ENCODE results near the gene UBXN10. TPM values are rescaled to one million over a fixed set of nuclear protein-coding genes. Genes with fewer than 3 reads are reported as not detected.

The UBXN10 gene
- total RNA-seq, 1 donor, result not detected

- TF ChIP-seq CTCF (IDR thresholded peaks at IDR 0.05; ENCODE audit: insufficient read depth, low read depth, low read length), result no peak
- no peak overlapping the region for H3K4me3 ChIP-seq (ENCODE audit: low read depth, low read length)
- DNase-seq (ENCODE audit: low read depth), result no peak
Measured at GRCh38 chr1:20188455-20188817, 2.5 kb downstream of the UBXN10 start.

- H3K4me3 ChIP-seq (ENCODE audit: low read depth, low read length), result no peak overlapping the region
- no peak for TF ChIP-seq CTCF (IDR thresholded peaks at IDR 0.05; ENCODE audit: insufficient read depth, low read depth, low read length)
- no peak for DNase-seq (ENCODE audit: low read depth)
Measured at GRCh38 chr1:20189664-20190063, 3.8 kb downstream of the UBXN10 start.

- H3K4me3 ChIP-seq (ENCODE audit: low read depth, low read length), result no peak overlapping the region
- DNase-seq (ENCODE audit: low read depth), result no peak
- no peak for TF ChIP-seq CTCF (IDR thresholded peaks at IDR 0.05; ENCODE audit: insufficient read depth, low read depth, low read length)
Measured at GRCh38 chr1:20190256-20191160, 4.6 kb downstream of the UBXN10 start.

GRCh38 chr1:20191266-20191825 lies 5.5 kb downstream of the UBXN10 start:
- DNase-seq (ENCODE audit: low read depth), result no peak
- TF ChIP-seq CTCF (IDR thresholded peaks at IDR 0.05; ENCODE audit: insufficient read depth, low read depth, low read length), result no peak
- H3K4me3 ChIP-seq (ENCODE audit: low read depth, low read length), result no peak overlapping the region

GRCh38 chr1:20192364-20192763 lies 6.5 kb downstream of the UBXN10 start:
- H3K4me3 ChIP-seq (ENCODE audit: low read depth, low read length), result no peak overlapping the region
- no peak for TF ChIP-seq CTCF (IDR thresholded peaks at IDR 0.05; ENCODE audit: insufficient read depth, low read depth, low read length)
- peak; percentile 12 for DNase-seq (ENCODE audit: low read depth)

- TF ChIP-seq CTCF (IDR thresholded peaks at IDR 0.05; ENCODE audit: insufficient read depth, low read depth, low read length), result no peak
- no peak for DNase-seq (ENCODE audit: low read depth)
Measured at GRCh38 chr1:20192871-20193411, 7.0 kb downstream of the UBXN10 start.

More at GRCh38 chr1:20192871-20193411, 7.0 kb downstream of the UBXN10 start:
- no peak overlapping the region for H3K4me3 ChIP-seq (ENCODE audit: low read depth, low read length)

Measured in fibroblast of villous mesenchyme (primary cell).